HepG2 (cell line): ENCODE results near the gene PCDH12. TPM values are rescaled to one million over a fixed set of nuclear protein-coding genes. Genes with fewer than 3 reads are reported as not detected.

Experiments
- ATM ChIP-seq: fragments of 450-650 bp; IDR thresholded peaks from 2 replicates; pipeline ENCODE4 v1.7.1; 2017; ENCODE audit warnings: mild to moderate bottlenecking, borderline replicate concordance
- CREM ChIP-seq, 2 experiments: sonication (generic) in 1 of 2; formaldehyde crosslinking in 1 of 2; IDR thresholded peaks; 2 replicates each; pipeline versions ENCODE4 v1.4.0 to v1.6.1; 2016 to 2020; ENCODE audit warnings: antibody characterized with exemption in 1 of 2, mild to moderate bottlenecking in 1 of 2, missing genetic modification reagents in 1 of 2
- ELF1 ChIP-seq: sonication (generic); formaldehyde crosslinking; IDR thresholded peaks from 2 replicates; pipeline ENCODE4 v1.4.0; 2020; ENCODE audit warnings: missing genetic modification reagents
- ELK4 ChIP-seq: sonication (generic); formaldehyde crosslinking; IDR thresholded peaks from 2 replicates; pipeline ENCODE4 v1.9.0; 2021; ENCODE audit warnings: missing genetic modification reagents, borderline replicate concordance
- ESRRA ChIP-seq: sonication (generic); formaldehyde crosslinking; IDR thresholded peaks from 2 replicates; pipeline ENCODE4 v1.5.1; 2020; ENCODE audit warnings: mild to moderate bottlenecking, low read depth, missing genetic modification reagents
- FOXK2 ChIP-seq: fragments of 450-650 bp; IDR thresholded peaks from 2 replicates; pipeline ENCODE4 v1.6.1; 2016
- HES4 ChIP-seq: sonication (generic); formaldehyde crosslinking; IDR thresholded peaks from 2 replicates; pipeline ENCODE4 v1.9.0; 2021; ENCODE audit warnings: mild to moderate bottlenecking, missing genetic modification reagents, borderline replicate concordance
- HOXA9 ChIP-seq: sonication (generic); formaldehyde crosslinking; IDR thresholded peaks from 2 replicates; pipeline ENCODE4 v1.8.1; 2022; ENCODE audit warnings: missing genetic modification reagents, mild to moderate bottlenecking, moderate library complexity, borderline replicate concordance
- IRX3 ChIP-seq: sonication (generic); formaldehyde crosslinking; IDR thresholded peaks from 2 replicates; pipeline ENCODE4 v1.8.1; 2023; ENCODE audit warnings: mild to moderate bottlenecking, low read depth, missing genetic modification reagents, borderline replicate concordance
- KLF13 ChIP-seq: sonication (generic); formaldehyde crosslinking; IDR thresholded peaks from 2 replicates; pipeline ENCODE4 v1.4.0; 2020; ENCODE audit warnings: mild to moderate bottlenecking, missing genetic modification reagents
- MAF1 ChIP-seq: sonication (generic); formaldehyde crosslinking; IDR thresholded peaks from 2 replicates; pipeline ENCODE4 v1.5.0; 2020; ENCODE audit warnings: missing genetic modification reagents, borderline replicate concordance
- POGZ ChIP-seq: sonication (generic); formaldehyde crosslinking; IDR thresholded peaks from 2 replicates; pipeline ENCODE4 v1.4.0; 2020; ENCODE audit warnings: mild to moderate bottlenecking, missing genetic modification reagents
- REXO4 ChIP-seq: sonication (generic); formaldehyde crosslinking; IDR thresholded peaks from 2 replicates; pipeline ENCODE4 v1.8.0; 2022; ENCODE audit warnings: missing genetic modification reagents, mild to moderate bottlenecking, borderline replicate concordance
- SALL2 ChIP-seq: sonication (generic); formaldehyde crosslinking; IDR thresholded peaks from 2 replicates; pipeline ENCODE4 v1.8.1; 2023; ENCODE audit warnings: mild to moderate bottlenecking, missing genetic modification reagents, inconsistent platforms
- SP140L ChIP-seq: sonication (generic); formaldehyde crosslinking; IDR thresholded peaks from 2 replicates; pipeline ENCODE4 v1.4.0; 2020; ENCODE audit warnings: missing genetic modification reagents, borderline replicate concordance
- SP4 ChIP-seq: sonication (generic); formaldehyde crosslinking; IDR thresholded peaks from 2 replicates; pipeline ENCODE4 v1.8.1; 2023; ENCODE audit warnings: mild to moderate bottlenecking, missing genetic modification reagents
- SYNCRIP ChIP-seq: fragments of 200-400 bp; formaldehyde crosslinking; IDR thresholded peaks from 2 replicates; pipeline ENCODE4 v1.6.1; 2018; ENCODE audit warnings: mild to moderate bottlenecking, low read depth, low read length; ENCODE audit not compliant: insufficient read depth
- ZBTB8A ChIP-seq: sonication (generic); formaldehyde crosslinking; IDR thresholded peaks from 2 replicates; pipeline ENCODE4 v1.4.0; 2020; ENCODE audit warnings: mild to moderate bottlenecking, low read depth, missing genetic modification reagents, borderline replicate concordance
- ZNF121 ChIP-seq: sonication (generic); formaldehyde crosslinking; IDR thresholded peaks from 2 replicates; pipeline ENCODE4 v1.5.0; 2020; ENCODE audit warnings: mild to moderate bottlenecking, missing genetic modification reagents
- ZNF30 ChIP-seq: sonication (generic); formaldehyde crosslinking; IDR thresholded peaks from 2 replicates; pipeline ENCODE4 v1.5.0; 2020; ENCODE audit warnings: mild to moderate bottlenecking, missing genetic modification reagents
- ZNF446 ChIP-seq: sonication (generic); formaldehyde crosslinking; IDR thresholded peaks from 2 replicates; pipeline ENCODE4 v1.5.0; 2020; ENCODE audit warnings: mild to moderate bottlenecking, missing genetic modification reagents
- ZNF883 ChIP-seq: sonication (generic); formaldehyde crosslinking; IDR thresholded peaks from 2 replicates; pipeline ENCODE4 v1.5.1; 2020; ENCODE audit warnings: mild to moderate bottlenecking, missing genetic modification reagents; ENCODE audit errors: not compliant biosample characterization
- ZXDC ChIP-seq: sonication (generic); formaldehyde crosslinking; IDR thresholded peaks from 2 replicates; pipeline ENCODE4 v1.5.0; 2020; ENCODE audit warnings: mild to moderate bottlenecking, missing genetic modification reagents
- polyA plus RNA-seq, 8 experiments: library from polyadenylated mRNA; depleted of rRNA in 3 of 8; stranded (reverse) in 7 of 8; unstranded in 1 of 8; fragments of >200 nt; fragmentation: Illumina TruSeq in 4 of 8; extraction: Trizol in 4 of 8; gene quantifications; 2 replicates each; pipeline versions ENCODE4 v1.2.1 to v1.2.3, GENCODE V29; 2011 to 2016; ENCODE audit warnings: low read depth in 4 of 8, missing spikeins in 1 of 8, mixed read lengths in 1 of 8; ENCODE audit not compliant: insufficient read depth in 1 of 8
- total RNA-seq, 5 experiments: library from RNA; depleted of rRNA; stranded (reverse); fragments of >200 nt; fragmentation: Illumina TruSeq; extraction: Trizol; gene quantifications; 2 replicates each; pipeline ENCODE4 v1.2.3, GENCODE V29; 2016; ENCODE audit warnings: low read depth in 1 of 5
- TF ChIP-seq, protein P1 (sequence below): sonication (generic); formaldehyde crosslinking; IDR thresholded peaks from 2 replicates; pipeline ENCODE4 v1.5.0; 2020; ENCODE audit warnings: missing genetic modification reagents

The PCDH12 gene
- total and polyA plus RNA-seq, 2 of the 13 experiments (the other 11 are each of a cell fraction or from before 2014, with no cell fraction given): not detected

GRCh38 chr5:141968914-141969608 lies 11.1 kb upstream of the PCDH12 start, which contains the start of gene RNF14 (continued):
- peak; percentile 77; the same call in 1 of the 2 replicates for TF ChIP-seq ZXDC
- peak; percentile 80 for TF ChIP-seq ELF1 (CRISPR knock-in tag)
- no peak for TF ChIP-seq ATM
- peak; percentile 80 for TF ChIP-seq SP4 (CRISPR knock-in tag)
- no peak for TF ChIP-seq ZNF121 (CRISPR knock-in tag)
- TF ChIP-seq ZBTB8A (CRISPR knock-in tag): 0 out of 2 replicates have a peak, but pooled peaks have one; percentile 46
- 0 out of 2 replicates have a peak, but pooled peaks have one; percentile 54 for TF ChIP-seq MAF1 (CRISPR knock-in tag)
- peak; percentile 68; the same call in 1 of the 2 replicates for TF ChIP-seq SP140L
- TF ChIP-seq HOXA9: no peak
- TF ChIP-seq, protein P1, sequence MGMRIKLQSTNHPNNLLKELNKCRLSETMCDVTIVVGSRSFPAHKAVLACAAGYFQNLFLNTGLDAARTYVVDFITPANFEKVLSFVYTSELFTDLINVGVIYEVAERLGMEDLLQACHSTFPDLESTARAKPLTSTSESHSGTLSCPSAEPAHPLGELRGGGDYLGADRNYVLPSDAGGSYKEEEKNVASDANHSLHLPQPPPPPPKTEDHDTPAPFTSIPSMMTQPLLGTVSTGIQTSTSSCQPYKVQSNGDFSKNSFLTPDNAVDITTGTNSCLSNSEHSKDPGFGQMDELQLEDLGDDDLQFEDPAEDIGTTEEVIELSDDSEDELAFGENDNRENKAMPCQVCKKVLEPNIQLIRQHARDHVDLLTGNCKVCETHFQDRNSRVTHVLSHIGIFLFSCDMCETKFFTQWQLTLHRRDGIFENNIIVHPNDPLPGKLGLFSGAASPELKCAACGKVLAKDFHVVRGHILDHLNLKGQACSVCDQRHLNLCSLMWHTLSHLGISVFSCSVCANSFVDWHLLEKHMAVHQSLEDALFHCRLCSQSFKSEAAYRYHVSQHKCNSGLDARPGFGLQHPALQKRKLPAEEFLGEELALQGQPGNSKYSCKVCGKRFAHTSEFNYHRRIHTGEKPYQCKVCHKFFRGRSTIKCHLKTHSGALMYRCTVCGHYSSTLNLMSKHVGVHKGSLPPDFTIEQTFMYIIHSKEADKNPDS (CRISPR knock-in tag): peak; percentile 81; the same call in 1 of the 2 replicates
- peak; percentile 79 for TF ChIP-seq ZNF883 (CRISPR knock-in tag)
- no peak for TF ChIP-seq ZNF30 (CRISPR knock-in tag)
- TF ChIP-seq REXO4 (CRISPR knock-in tag): no peak
- peak; percentile 76 for TF ChIP-seq ESRRA (CRISPR knock-in tag)
- no peak; the same call in 1 of the 2 replicates for TF ChIP-seq ZNF446 (CRISPR knock-in tag)
- TF ChIP-seq POGZ (CRISPR knock-in tag): peak; percentile 94
- peak; percentile 38; the same call in 1 of the 2 replicates for TF ChIP-seq ELK4 (CRISPR knock-in tag)
- TF ChIP-seq FOXK2: no peak
- TF ChIP-seq SYNCRIP: no peak
- TF ChIP-seq CREM (IDR thresholded peaks at IDR 0.05): no peak
- no peak for TF ChIP-seq CREM (CRISPR knock-in tag; IDR thresholded peaks at IDR 0.05)
- TF ChIP-seq SALL2 (CRISPR knock-in tag): peak; percentile 94
- TF ChIP-seq KLF13 (CRISPR knock-in tag): 0 out of 2 replicates have a peak, but pooled peaks have one; percentile 68
- peak; percentile 26; the same call in 1 of the 2 replicates for TF ChIP-seq IRX3 (CRISPR knock-in tag)
- peak; percentile 94 for TF ChIP-seq HES4 (CRISPR knock-in tag)
